ENCODE data around the gene ARID5A.

The ARID5A gene

GRCh38 chr2:96506016-96506906, 30.3 kb upstream of the ARID5A start:
- no peak overlapping the region for H3K4me3 ChIP-seq (ENCODE audit: low read depth, low read length)
- DNase-seq (ENCODE audit: low read depth) = no peak

GRCh38 chr2:96506907-96507240, 29.7 kb upstream of the ARID5A start:
- DNase-seq (ENCODE audit: low read depth) = no peak

GRCh38 chr2:96507957-96508520, 28.5 kb upstream of the ARID5A start:
- no peak for DNase-seq (ENCODE audit: low read depth)
- H3K4me3 ChIP-seq (ENCODE audit: low read depth, low read length) = peak overlapping the region; percentile 36

More at GRCh38 chr2:96506907-96507240, 29.7 kb upstream of the ARID5A start:
- no peak overlapping the region for H3K4me3 ChIP-seq (ENCODE audit: low read depth, low read length)

- no peak overlapping the region for H3K4me3 ChIP-seq (ENCODE audit: low read depth, low read length)
Observed at GRCh38 chr2:96508521-96509113, 27.9 kb upstream of the ARID5A start.

GRCh38 chr2:96509114-96509846, 27.3 kb upstream of the ARID5A start:
- no peak overlapping the region for H3K4me3 ChIP-seq (ENCODE audit: low read depth, low read length)
- peak; percentile 50 for DNase-seq (ENCODE audit: low read depth)

More at GRCh38 chr2:96508521-96509113, 27.9 kb upstream of the ARID5A start:
- DNase-seq (ENCODE audit: low read depth) = no peak

GRCh38 chr2:96509847-96510230, 26.7 kb upstream of the ARID5A start:
- DNase-seq (ENCODE audit: low read depth) = no peak
- no peak overlapping the region for H3K4me3 ChIP-seq (ENCODE audit: low read depth, low read length)

GRCh38 chr2:96510931-96511595, 25.5 kb upstream of the ARID5A start:
- DNase-seq (ENCODE audit: low read depth) = no peak
- no peak overlapping the region for H3K4me3 ChIP-seq (ENCODE audit: low read depth, low read length)

- no peak for DNase-seq (ENCODE audit: low read depth)
- H3K4me3 ChIP-seq (ENCODE audit: low read depth, low read length) = no peak overlapping the region
Observed at GRCh38 chr2:96511851-96512250, 24.7 kb upstream of the ARID5A start.

- H3K4me3 ChIP-seq (ENCODE audit: low read depth, low read length) = no peak overlapping the region
- no peak for DNase-seq (ENCODE audit: low read depth)
Observed at GRCh38 chr2:96512341-96512740, 24.2 kb upstream of the ARID5A start.

GRCh38 chr2:96514521-96514920, 22.0 kb upstream of the ARID5A start:
- no peak overlapping the region for H3K4me3 ChIP-seq (ENCODE audit: low read depth, low read length)

GRCh38 chr2:96517079-96517478, 19.5 kb upstream of the ARID5A start:
- DNase-seq (ENCODE audit: low read depth) = no peak
- H3K4me3 ChIP-seq (ENCODE audit: low read depth, low read length) = no peak overlapping the region

More at GRCh38 chr2:96514521-96514920, 22.0 kb upstream of the ARID5A start:
- no peak for DNase-seq (ENCODE audit: low read depth)

GRCh38 chr2:96520231-96520630, 16.3 kb upstream of the ARID5A start:
- DNase-seq (ENCODE audit: low read depth) = no peak

GRCh38 chr2:96520697-96521096, 15.9 kb upstream of the ARID5A start:
- no peak overlapping the region for H3K4me3 ChIP-seq (ENCODE audit: low read depth, low read length)
- DNase-seq (ENCODE audit: low read depth) = no peak

More at GRCh38 chr2:96520231-96520630, 16.3 kb upstream of the ARID5A start:
- no peak overlapping the region for H3K4me3 ChIP-seq (ENCODE audit: low read depth, low read length)

- no peak overlapping the region for H3K4me3 ChIP-seq (ENCODE audit: low read depth, low read length)
- DNase-seq (ENCODE audit: low read depth) = no peak
Observed at GRCh38 chr2:96521219-96521618, 15.3 kb upstream of the ARID5A start.

- no peak for DNase-seq (ENCODE audit: low read depth)
- no peak overlapping the region for H3K4me3 ChIP-seq (ENCODE audit: low read depth, low read length)
Observed at GRCh38 chr2:96522304-96523203, 14.0 kb upstream of the ARID5A start.

- H3K4me3 ChIP-seq (ENCODE audit: low read depth, low read length) = no peak overlapping the region
- DNase-seq (ENCODE audit: low read depth) = no peak
Observed at GRCh38 chr2:96523659-96524481, 12.7 kb upstream of the ARID5A start.

- no peak for DNase-seq (ENCODE audit: low read depth)
- no peak overlapping the region for H3K4me3 ChIP-seq (ENCODE audit: low read depth, low read length)
Observed at GRCh38 chr2:96524482-96525210, 11.9 kb upstream of the ARID5A start.
